Nephron (organoid): ENCODE measurements around the gene DHX40.
"Not testable (repeated sequence)": the region's sequence is repeated elsewhere in the genome, so short reads cannot be mapped to it uniquely, and the experiment has no call there.

Experiments
- H3K27ac Mint-ChIP-seq, 3 experiments: 2 replicates each; pipeline ENCODE4 v1.8.0; 2020; ENCODE audit warnings: mixed read lengths in 3 of 3, mild to moderate bottlenecking in 2 of 3, moderate library complexity in 1 of 3
- H3K27me3 Mint-ChIP-seq: 2 replicates; pipeline ENCODE4 v1.8.0; 2021; ENCODE audit warnings: low read depth, mild to moderate bottlenecking, moderate library complexity, mixed read lengths
- H3K36me3 Mint-ChIP-seq: 2 replicates; pipeline ENCODE4 v1.8.0; 2020; ENCODE audit warnings: low read depth, mixed read lengths
- H3K4me1 Mint-ChIP-seq: 2 replicates; pipeline ENCODE4 v1.8.0; 2020; ENCODE audit warnings: mixed read lengths
- H3K4me3 Mint-ChIP-seq, 3 experiments: 2 replicates each; pipeline ENCODE4 v1.8.0; 2020; ENCODE audit warnings: mild to moderate bottlenecking in 3 of 3, mixed read lengths in 3 of 3, moderate library complexity in 2 of 3
- H3K9me3 Mint-ChIP-seq: 2 replicates; pipeline ENCODE4 v1.8.0; 2020; ENCODE audit warnings: mixed read lengths
- TF ChIP-seq, protein P1 (sequence below), 3 experiments: fragments of 200-600 bp; sonication (generic); IDR thresholded peaks; one replicate each; pipeline ENCODE4 v1.5.0; 2021; ENCODE audit warnings: antibody characterized with exemption in 3 of 3; ENCODE audit not compliant: unreplicated experiment in 3 of 3

DHX40 gene, protein sequence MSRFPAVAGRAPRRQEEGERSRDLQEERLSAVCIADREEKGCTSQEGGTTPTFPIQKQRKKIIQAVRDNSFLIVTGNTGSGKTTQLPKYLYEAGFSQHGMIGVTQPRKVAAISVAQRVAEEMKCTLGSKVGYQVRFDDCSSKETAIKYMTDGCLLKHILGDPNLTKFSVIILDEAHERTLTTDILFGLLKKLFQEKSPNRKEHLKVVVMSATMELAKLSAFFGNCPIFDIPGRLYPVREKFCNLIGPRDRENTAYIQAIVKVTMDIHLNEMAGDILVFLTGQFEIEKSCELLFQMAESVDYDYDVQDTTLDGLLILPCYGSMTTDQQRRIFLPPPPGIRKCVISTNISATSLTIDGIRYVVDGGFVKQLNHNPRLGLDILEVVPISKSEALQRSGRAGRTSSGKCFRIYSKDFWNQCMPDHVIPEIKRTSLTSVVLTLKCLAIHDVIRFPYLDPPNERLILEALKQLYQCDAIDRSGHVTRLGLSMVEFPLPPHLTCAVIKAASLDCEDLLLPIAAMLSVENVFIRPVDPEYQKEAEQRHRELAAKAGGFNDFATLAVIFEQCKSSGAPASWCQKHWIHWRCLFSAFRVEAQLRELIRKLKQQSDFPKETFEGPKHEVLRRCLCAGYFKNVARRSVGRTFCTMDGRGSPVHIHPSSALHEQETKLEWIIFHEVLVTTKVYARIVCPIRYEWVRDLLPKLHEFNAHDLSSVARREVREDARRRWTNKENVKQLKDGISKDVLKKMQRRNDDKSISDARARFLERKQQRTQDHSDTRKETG

DNA sequence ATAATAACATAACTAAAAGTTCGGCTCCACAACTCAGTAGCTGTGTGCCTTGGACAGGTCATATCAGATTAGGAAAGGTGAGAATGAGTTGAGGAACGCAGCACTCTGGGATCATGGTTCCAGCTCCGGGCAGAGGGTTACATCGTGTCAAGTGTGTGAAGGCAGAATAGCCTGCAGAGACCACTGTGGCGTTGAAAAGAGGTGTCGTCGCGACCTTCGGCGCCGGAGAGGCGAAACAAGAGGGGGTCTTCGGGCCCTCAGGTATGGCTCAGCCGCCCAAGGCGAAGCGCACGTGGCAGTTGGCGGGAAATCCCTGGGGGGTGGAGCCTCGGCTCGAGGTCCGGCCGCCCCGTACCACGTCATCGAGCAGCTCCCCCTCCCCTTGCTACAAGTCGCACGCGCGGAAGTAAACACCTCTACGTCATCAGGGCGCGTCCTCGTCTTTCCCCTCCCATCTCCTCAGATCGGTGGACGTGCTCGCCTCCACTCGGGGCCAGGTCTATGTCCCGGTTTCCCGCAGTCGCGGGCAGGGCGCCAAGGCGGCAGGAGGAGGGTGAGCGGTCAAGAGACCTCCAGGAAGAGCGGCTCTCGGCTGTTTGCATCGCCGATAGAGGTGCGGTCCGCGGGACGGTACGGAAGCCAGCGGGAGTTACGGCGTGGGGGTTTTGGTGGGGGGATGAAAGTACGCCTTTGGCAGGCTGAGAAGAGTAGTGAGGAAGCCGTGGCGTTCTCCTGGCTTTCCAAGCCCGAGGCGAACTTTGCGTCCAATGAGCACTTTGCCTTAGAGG is at the start of gene DHX40:
TSS of gene DHX40 (plus strand) at position 440 of the 788 bp plus-strand sequence. CDS start at position 502, 62 bp downstream.
- Mint-ChIP-seq H3K27ac (peak within 1 kb of the TSS; percentile 76 to 95 (median 92)), H3K4me1 (peaks cover 22% of the 10 kb centered on the region), H3K4me3 (peak within 1 kb of the TSS; percentile 98 to 100 (median 99)), H3K36me3 (peaks cover 8% of the 10 kb centered on the region), H3K9me3 (no peaks in the 10 kb centered on the region), H3K27me3 (peaks cover 8% of the 10 kb centered on the region)
- TF ChIP-seq, protein P1, sequence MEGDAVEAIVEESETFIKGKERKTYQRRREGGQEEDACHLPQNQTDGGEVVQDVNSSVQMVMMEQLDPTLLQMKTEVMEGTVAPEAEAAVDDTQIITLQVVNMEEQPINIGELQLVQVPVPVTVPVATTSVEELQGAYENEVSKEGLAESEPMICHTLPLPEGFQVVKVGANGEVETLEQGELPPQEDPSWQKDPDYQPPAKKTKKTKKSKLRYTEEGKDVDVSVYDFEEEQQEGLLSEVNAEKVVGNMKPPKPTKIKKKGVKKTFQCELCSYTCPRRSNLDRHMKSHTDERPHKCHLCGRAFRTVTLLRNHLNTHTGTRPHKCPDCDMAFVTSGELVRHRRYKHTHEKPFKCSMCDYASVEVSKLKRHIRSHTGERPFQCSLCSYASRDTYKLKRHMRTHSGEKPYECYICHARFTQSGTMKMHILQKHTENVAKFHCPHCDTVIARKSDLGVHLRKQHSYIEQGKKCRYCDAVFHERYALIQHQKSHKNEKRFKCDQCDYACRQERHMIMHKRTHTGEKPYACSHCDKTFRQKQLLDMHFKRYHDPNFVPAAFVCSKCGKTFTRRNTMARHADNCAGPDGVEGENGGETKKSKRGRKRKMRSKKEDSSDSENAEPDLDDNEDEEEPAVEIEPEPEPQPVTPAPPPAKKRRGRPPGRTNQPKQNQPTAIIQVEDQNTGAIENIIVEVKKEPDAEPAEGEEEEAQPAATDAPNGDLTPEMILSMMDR (IDR thresholded peaks at IDR 0.05; ENCODE audit: unreplicated experiment in 3 of 3), result no peak

DNA sequence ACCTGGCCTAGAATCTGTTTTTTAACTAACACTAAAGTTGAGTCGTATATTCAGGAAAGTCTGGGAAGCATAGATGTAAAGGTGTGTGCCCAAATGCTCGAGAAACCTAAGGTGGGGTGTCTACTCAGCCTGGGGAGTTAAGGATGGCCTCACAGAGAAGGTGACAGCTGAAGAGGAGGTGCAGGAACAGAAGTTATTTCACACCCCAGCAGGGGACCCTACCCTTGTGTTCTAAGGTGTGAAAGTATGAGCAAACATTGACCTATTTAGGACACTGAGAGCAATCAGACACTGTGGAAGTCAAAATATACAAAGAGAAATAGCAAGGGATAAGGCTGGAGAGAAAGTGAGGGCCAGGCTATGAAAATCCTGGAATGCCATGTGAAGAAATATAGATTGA is 49.0 kb upstream of the DHX40 start:
- H3K27me3 Mint-ChIP-seq, result no peaks in the 10 kb centered on the region
- TF ChIP-seq, protein P1 (IDR thresholded peaks at IDR 0.05; ENCODE audit: unreplicated experiment in 3 of 3), result no peak
- H3K27ac Mint-ChIP-seq, result no peak overlapping the region
- no peaks in the 10 kb centered on the region for H3K36me3 Mint-ChIP-seq
- peaks cover 18% of the 10 kb centered on the region for H3K4me1 Mint-ChIP-seq
- H3K9me3 Mint-ChIP-seq, result no peaks in the 10 kb centered on the region
- H3K4me3 Mint-ChIP-seq, result no peak overlapping the region

DNA sequence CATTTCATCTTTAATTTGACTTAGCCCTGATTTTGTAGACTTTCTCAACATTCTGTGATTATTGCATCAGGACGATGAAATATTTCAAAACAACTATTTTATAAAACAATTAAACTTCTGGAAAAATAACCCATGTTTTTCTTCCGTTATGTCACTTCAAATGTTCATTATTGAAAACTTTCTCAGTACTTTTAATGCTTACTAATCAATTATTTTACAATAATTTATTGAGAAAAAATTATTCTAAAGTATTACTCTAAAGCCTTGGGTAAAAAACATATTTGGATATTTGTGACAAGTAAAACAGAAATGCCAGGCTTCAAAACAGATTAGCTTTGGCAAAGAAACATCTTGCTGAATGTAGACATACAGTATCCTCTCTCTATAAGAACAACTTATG is 46.3 kb upstream of the DHX40 start:
- Mint-ChIP-seq H3K4me1 (peaks cover 16% of the 10 kb centered on the region), H3K27me3 (peaks cover 4% of the 10 kb centered on the region), H3K4me3 (no peak overlapping the region), H3K9me3 (no peaks in the 10 kb centered on the region), H3K36me3 (no peaks in the 10 kb centered on the region), H3K27ac (no peak overlapping the region)
- TF ChIP-seq, protein P1 (IDR thresholded peaks at IDR 0.05; ENCODE audit: unreplicated experiment in 3 of 3), result no peak

DNA sequence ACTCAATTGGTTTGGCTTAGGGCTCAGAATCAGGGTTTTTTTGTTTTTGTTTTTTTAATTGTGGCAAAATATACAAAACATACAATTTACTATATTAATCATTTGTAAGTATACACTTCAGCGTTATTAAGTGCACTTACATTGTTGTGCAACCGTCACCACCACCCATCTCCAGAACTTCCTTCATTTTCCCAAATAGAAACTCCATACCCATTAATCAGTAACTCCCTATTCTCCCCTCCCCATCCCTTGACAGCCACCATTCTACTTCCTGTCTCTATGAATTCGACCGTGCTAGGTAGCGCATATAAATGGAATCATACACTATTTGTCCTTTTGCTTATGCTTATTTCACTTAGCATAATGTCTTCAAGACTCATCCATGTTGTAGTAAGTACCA is 45.2 kb upstream of the DHX40 start:
- H3K27ac Mint-ChIP-seq, result peak overlapping the region in 1 of 3 experiments; percentile 13
- H3K4me3 Mint-ChIP-seq, result no peak overlapping the region
- H3K36me3 Mint-ChIP-seq, result no peaks in the 10 kb centered on the region
- H3K4me1 Mint-ChIP-seq, result peaks cover 11% of the 10 kb centered on the region
- H3K9me3 Mint-ChIP-seq, result no peaks in the 10 kb centered on the region
- TF ChIP-seq, protein P1 (IDR thresholded peaks at IDR 0.05; ENCODE audit: unreplicated experiment in 3 of 3), result no peak
- H3K27me3 Mint-ChIP-seq, result peaks cover 4% of the 10 kb centered on the region

DNA sequence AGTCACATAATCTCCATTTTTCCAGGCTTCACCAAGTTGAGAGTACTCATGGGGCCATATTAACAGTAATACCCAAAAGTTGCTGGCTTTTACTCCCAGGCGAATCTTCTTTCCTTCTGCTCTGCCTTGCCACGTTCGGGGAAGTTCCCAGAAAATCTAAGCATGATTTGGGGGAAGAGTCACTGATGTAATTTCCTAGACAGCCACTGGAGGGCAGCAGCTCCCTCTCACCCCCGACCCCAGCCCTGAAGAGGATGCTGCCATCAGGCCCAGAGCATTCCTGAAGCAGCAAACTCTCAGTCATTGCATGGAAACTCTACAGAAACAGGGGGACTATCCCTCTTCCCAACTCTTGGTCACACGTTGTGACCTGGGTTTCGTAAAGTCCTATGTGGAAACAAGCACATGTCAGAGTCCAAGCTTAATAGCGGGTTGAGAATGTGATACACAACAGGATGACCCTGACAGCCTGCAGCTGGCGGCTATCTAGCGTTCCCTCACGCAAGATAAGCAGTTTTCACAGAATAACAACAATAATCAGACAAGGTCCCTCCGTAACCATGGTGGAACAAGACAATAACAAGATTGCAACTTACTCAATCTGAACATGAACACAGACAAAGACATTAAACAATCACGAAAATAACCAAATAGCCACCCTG is 43.8 kb upstream of the DHX40 start:
- TF ChIP-seq, protein P1 (IDR thresholded peaks at IDR 0.05; ENCODE audit: unreplicated experiment in 3 of 3), result peak; percentile 75 to 86 (median 76)
- no peaks in the 10 kb centered on the region for H3K36me3 Mint-ChIP-seq

DNA sequence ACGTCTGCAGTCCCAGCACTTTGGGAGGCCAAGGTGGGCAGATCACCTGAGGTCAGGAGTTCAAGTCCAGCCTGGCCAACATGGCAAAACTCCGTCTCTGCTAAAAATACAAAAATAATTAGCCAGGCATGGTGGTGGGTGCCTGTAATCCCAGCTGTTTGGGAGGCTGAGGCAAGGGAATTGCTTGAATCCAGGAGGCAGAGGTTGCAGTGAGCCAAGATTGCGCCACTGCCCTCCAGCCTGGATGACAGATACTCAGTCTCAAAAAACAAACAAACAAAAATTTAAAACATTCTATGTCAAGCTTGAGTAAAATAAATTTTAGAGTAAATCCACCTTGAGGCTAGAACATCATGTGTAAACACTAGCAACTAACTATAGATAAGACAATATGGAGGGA is 40.5 kb upstream of the DHX40 start:
- H3K4me3 Mint-ChIP-seq, H3K9me3 Mint-ChIP-seq, H3K27ac Mint-ChIP-seq, H3K4me1 Mint-ChIP-seq, H3K36me3 Mint-ChIP-seq: not testable (repeated sequence)
- peaks cover 16% of the 10 kb centered on the region for H3K27me3 Mint-ChIP-seq

More for the DNA sequence above, 43.8 kb upstream of the DHX40 start:
- Mint-ChIP-seq H3K4me1 (peaks cover 11% of the 10 kb centered on the region), H3K27me3 (peaks cover 7% of the 10 kb centered on the region), H3K27ac (peak overlapping the region in 2 of 3 experiments; percentile 33 to 71), H3K9me3 (no peaks in the 10 kb centered on the region), H3K4me3 (no peak overlapping the region)
